HG03442 (cell line): ENCODE results near the gene PLBD1.

Experiments
- ATAC-seq: cut with Tn5 transposase; IDR thresholded peaks from one replicate; pipeline ENCODE4 v1.9.1; 2021; ENCODE audit warnings: mild to moderate bottlenecking, moderate library complexity; ENCODE audit not compliant: unreplicated experiment

PLBD1 gene, protein sequence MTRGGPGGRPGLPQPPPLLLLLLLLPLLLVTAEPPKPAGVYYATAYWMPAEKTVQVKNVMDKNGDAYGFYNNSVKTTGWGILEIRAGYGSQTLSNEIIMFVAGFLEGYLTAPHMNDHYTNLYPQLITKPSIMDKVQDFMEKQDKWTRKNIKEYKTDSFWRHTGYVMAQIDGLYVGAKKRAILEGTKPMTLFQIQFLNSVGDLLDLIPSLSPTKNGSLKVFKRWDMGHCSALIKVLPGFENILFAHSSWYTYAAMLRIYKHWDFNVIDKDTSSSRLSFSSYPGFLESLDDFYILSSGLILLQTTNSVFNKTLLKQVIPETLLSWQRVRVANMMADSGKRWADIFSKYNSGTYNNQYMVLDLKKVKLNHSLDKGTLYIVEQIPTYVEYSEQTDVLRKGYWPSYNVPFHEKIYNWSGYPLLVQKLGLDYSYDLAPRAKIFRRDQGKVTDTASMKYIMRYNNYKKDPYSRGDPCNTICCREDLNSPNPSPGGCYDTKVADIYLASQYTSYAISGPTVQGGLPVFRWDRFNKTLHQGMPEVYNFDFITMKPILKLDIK

DNA sequence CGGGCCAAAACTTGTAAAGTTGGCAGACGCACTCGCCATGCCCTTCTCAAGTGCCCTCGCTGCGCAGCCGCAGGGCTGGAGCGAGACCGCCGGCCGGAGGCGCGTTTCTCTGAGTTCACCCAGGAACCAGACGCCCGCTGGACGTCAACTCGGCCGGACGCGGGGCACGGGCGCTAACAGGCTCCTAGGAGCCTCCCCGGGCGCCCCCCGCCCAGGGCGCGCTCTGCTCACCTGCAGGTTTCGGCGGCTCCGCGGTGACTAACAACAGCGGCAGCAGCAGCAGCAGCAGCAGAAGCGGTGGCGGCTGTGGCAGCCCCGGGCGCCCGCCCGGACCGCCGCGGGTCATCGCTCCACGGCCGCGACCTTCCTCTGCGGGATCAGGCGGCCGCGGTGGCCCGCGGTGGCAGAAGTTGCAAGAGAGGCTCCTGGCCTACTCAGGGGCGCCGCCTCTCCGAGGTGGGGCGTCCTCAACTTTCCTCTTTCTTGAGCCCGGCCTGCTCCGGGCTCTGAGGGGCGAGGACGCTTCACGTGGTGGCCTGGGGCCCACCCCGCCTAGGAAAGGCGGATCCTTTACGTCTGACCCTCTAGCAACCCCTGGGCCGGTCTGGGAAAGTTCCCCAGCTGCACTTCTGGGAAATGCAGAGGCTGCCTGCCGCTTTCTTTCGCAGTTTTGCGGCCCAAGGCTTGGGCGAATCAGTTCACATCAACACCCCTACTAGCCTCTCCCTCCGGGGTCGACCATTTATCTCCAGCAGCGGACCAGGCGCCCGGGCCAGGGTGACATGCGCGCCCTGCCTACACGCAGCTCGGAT, at the start of gene PLBD1:
TSS of gene PLBD1 (minus strand) at position 533 of the 812 bp plus-strand sequence. CDS start at position 346, 187 bp downstream.
- peak; percentile 54 for ATAC-seq

DNA sequence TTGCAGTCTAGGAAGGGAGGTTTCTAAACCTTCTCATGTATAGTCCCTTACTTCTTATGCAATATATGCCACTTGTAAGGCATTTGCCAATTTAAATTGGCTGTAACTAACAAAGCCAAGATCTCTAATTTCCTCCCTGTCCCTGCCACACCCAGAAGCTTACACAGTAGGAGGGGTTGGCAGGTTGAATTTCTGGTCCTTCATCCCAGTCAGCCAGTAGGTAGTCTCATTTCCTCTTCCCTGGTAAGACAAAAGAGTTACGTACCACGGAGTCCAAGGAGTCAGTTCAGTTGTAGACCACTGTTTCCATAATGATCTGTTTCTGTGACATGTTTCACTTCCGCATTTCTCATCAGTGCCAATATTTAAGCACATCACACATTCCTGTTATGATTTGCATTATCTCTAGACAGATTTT, 47.0 kb upstream of the PLBD1 start:
- peak; percentile 53 for ATAC-seq

DNA sequence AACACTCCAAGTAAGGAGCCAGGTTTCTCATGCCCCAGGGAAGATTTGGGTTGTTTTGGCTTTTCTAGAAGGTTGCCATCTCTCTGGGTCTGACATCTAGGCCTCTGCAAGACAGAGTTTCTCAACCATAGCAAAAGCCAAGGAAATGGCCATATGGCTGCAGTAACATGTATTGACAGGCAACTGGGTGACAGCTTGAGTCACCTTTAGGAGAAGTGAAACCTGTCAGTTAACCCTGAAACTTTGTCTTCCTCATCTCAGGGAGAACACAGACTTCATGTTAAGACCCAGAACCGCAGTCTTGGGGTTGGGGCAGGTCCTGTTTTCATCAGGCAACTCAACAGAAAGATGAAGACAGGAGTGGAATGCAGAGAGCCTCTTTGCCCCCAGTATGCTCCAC, 46.0 kb upstream of the PLBD1 start:
- peak; percentile 96 for ATAC-seq

DNA sequence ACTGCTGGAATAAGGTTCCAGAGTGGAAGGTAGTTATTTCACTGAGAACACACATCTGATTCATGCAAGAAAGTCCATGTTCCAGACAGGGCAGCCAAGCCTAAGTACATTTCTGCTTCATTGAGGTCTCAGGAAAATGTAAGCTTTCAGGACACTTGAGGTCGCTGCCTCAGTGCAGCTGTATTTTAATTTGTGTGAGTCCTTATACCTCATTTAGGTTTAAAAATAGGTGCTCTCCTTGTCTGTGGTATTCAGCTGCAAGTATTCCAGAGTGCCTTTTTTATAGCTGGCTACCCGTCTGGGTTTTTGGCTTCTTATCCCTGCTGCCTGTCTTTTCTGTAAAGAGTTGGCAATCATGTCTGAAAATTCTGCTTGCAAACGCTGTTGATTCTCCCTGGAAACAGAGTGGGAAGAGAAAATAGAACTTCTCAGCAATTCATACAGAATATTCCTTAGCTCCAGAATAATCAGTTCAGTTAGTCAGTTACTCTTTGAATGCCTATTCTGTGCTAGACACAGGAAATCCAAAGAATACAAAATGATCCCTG, 45.3 kb upstream of the PLBD1 start:
- no peak for ATAC-seq

DNA sequence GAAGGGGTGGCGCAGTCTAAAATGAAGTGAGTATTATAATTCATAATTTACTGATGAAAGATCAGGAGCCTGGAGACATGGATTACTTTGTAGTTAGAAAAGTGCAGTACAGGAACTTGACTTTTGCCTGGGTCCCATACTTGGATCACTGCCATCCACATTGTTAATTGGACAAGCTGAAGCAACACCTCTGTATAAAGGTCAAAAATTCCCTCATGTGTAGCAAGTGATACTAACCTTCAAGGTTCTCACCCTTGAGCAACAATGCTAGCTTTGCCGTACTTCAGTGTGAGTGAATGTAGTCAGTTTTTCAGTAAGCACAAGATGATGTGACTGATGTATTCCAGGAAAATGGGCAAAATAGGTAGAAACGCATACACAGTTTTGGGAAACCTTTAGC, 44.6 kb upstream of the PLBD1 start:
- no peak for ATAC-seq

DNA sequence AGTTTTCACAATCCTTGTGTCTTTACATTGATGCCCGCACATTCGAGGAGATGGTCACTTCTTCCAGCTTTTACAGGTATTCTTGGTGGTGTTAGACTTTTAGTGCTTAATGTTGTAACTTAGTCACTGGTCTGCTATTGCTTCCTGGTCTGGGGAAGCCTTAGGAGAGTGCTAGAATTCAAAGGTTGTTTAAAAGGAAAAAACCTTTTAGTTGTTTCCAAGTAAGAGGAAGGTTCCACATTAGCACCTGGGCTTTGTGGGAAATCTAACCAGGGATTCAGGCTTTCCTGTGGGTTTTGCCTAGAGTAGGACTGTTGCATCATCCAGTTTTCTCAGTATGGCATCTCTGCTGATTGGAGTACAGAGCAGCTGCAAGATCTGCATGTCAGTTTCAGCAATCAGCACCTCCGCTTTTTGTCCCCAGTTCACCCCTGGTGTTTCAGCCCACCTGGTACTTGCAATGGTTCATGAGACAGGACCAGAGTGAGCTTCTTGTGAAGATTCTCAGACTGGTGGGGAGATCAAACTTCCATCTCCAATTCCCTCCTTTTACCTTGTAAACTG, 44.0 kb upstream of the PLBD1 start:
- ATAC-seq, result no peak

DNA sequence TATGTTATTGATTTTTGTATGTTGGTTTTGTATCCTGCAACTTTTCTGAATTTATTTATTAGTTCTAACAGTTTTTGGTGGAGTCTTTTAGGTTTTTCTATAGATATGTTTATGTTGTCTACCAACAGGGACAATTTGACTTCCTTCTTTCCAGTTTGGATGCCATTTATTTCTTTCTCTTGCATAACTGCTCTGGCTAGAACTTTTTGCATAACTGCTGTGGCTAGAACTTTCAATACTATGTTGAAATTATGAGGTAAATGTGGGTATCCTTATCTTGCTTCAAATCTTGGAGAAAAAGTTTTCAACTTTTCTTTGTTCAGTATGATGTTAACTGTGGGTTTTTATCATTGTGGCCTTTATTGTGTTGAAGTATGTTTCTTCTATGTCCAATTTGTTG, 39.9 kb upstream of the PLBD1 start:
- no peak for ATAC-seq

DNA sequence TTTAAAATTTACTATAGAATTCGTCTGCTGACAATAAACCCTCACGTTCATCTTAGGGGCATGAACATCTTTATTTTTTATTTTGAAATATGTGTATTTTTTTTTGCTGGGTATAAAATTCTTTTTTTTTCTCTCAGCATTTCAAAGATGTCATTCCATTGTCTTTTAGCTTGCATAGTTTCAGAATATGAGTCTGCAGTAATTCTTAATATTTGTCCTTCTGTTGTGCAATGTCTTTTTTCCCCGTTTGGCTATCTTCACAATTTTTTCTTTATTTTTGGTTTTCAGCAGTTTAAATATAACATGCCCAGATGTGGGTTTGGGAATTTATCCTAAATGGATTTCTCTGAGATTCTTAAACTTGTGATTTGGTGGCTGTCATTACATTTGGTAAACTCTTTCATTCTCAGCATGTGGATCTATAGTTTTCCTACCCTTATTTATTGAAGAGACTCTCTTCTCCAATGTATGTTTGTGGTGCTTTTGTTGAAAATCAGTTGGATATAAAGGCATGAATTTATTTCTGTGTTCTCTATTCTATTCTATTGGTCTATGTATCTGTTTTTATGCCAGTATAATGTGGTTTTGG, 37.8 kb upstream of the PLBD1 start:
- no peak for ATAC-seq

DNA sequence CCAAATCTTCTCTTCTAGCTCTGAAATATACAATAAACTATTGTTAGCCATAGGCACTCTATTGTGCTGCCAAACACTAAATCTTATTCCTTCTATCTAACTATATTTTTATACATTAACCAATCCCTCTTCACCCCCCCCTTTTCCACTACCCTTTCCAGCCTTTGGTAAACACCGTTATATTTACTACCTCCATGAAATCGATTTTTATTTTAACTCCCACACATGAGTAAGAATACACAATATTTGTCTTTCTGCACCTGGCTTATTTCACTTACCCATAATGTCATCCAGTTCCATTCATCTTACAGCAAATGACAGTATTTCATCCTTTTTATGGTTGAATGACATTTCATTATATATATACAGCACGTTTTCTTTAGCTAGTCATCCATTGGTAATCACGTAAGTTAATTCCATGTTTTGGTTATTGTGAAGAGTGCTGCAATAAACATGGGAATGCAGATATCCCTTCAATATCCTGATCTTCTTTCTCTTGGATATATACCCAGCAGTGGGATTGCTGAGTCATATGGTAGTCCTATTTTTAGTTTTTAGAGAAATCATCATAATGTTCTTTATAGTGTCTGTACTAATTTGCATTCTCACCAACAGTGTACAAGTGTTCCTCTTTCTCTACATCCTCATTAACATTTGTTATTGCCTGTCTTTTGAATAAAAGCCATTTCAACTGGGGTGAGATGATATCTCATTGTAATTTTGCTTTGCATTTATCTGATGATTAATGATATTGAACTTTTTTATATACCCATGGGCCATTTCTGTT, 34.2 kb upstream of the PLBD1 start:
- no peak for ATAC-seq

DNA sequence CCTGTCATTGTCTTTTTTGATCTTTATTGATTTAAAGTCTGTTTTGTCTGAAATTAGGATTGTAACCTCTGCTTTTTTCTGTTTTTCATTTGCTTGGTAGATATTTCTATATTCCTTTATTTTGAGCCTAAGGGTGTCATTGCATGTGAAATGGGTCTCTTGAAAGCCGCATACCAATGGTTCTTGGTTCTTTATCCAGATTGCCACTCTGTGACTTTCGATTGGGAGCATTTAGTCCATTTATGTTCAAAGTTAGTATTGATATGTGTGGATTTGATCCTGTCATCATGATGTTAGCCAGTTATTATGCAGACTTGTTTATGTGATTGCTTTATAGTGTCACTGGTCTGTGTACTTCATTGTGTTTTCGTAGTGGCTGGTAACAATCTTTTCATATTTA, 29.8 kb upstream of the PLBD1 start:
- ATAC-seq, result no peak

DNA sequence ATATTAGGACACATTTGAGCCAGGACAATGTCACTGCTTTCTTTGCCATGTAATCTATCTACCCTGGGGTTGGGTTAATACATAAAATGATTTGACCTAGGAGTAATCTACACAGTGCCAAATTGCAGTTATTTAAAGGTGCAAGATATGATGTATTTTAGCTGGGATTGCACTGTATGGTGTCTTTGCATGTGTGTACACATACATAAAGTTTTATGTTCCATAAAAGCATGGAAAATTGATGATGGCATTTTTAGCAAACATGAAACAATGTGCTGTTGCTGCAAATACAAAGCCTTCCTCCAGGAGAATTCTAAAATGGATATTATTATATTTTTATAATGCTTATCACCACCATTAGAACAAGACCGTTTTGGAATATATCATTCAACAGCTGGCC, 24.0 kb upstream of the PLBD1 start:
- ATAC-seq, result no peak

DNA sequence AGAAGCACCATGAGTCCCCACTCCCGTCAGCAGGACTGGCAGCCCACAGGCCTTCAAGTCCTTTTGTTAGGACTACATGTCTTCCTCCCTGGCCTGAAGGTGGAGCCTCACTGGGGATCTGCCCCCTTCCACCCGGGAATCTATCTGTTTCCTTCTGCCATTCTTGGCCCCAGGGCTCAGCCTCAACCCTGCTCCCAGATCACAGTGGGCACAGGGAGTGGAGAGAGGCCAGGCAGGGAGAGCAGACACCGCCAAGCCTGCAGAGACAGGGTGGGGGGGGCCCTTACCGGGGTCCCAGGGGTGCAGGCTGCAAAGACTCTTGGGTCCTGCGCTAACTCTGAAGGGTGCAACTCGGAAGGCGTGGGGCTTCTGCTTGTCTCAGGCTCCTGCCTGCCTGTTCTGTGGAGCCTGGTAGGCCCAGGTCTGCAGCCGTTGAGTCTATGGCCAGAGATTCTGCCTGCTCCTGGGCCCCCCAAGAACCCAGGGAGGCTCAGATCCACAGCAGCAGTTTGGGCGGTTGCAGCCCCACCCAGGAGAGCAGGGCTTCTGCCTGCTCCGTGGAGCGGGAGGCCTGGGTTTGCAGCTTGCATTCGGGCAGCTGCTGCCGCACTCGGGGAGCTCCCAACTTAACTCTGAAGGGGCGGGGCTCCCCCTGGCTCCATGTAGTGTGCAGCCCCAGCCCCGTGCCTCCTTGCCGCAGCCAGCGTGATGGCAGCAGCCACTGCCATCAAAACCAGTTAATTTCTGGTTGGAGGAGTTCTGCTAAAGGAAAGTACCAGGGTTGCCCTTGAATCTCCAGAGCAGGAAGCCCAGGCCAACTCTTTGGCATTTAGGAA, 21.7 kb upstream of the PLBD1 start:
- ATAC-seq, result no peak

DNA sequence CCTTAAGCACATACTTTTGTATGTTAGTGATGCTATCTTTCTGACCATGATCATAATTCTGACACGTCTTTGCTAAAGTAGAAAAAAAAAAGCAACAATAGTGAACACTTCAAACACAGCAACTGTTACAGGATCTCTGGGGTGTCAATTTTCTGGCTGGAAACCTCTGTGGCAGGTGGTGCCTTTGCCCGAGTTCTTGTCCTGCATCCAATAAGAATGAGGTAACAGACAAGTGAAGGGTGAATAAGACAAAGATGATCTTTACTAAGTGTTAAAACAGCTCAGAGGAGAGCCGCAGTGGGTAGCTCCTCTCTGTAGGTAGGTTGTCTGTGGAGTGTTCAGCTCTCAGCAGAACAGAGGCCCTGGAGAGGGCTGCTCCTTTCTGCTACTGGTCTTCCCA, 20.9 kb upstream of the PLBD1 start:
- no peak for ATAC-seq

DNA sequence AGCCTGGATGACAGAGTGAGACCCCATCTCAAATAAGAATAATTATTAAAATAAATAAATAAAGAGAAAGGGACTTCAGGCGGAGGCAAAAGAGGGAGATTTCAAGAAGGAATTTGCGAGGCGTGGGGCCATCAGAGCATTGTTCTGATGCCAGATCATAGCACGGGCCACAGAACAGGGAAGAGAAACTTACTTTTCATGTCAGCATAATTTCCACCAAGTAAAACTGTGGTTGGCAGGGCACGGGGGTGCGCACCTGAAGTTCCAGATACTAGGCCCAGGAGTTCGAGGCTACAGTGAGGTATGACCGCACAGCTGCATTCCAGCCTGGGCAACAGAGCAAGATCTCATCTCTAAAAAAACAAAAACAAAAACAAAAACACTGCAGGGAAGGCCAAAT, 11.0 kb upstream of the PLBD1 start:
- ATAC-seq, result no peak

DNA sequence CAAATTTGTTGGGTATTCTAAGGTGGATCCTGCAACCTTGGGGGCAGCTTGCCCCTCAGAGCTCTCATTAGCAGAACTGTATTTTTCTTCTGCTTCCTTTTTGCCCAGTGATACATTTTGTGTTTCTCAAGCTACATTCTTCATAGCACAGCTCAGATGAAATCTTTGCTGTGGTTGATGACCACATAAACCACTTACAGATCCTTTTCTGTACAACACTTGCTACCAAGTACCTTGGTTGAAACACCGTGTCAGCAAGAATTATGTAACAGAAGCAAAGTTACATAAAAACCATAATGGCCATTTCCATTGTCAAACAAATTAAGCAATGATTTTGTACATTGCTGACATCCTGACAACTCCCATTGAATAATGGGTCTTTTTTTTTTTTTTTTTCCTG, 9.7 kb upstream of the PLBD1 start:
- ATAC-seq, result peak; percentile 54

DNA sequence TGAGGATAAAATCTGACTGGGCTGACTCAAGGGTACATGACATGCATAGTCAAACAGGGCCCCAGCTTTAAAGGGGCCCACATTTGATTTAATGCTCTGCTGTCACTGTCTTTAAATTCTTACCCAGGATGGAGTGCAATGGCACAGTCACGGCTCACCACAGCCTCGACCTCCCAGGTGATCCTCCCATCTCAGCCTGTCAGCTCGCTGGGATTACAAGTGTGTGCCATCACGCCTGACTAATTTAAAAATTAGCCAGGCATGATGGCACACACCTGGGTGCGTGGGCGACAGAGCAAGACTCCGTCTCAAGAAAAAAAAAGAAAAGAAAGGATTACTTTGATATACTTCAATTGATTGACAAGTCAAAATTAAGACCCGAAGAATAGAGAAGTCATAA, 9.2 kb upstream of the PLBD1 start:
- ATAC-seq, result no peak

DNA sequence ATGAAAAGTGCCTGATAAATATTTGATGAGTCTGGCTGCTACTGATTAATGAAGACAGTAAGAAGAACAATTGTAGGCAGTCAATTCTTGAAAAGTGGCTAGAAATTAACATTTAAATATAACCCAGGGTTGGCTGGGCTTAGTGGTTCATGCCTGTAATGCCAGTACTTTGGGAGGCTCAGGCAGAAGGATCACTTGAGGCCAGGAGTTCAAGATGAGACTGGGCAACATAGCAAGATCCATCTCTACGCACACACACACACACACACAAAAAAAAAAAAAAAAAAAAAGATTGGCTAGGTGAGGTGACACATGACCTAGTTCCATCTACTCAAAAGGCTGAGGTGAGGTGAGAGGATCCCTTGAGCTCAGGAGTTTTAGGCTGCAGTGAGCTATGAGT, 7.9 kb upstream of the PLBD1 start:
- no peak for ATAC-seq

DNA sequence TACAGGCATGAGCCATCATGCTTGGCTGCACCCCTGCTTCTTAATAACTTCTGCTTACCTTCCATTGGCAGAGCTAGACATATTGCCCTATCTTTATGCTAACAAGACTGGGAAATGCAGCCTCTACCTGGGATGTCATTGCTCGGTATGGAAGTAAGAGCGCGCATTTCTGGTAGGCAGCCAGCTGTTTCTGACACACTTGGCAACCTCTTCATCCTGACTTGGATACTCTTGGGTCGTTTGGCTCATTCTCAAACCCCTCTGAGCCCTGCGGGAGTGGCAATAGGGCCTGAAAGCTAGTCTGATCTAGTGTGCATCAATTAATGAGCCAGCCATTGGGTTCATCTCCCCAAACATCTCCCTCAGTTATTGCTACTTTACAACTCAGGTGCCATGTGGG, 5.4 kb upstream of the PLBD1 start:
- no peak for ATAC-seq

DNA sequence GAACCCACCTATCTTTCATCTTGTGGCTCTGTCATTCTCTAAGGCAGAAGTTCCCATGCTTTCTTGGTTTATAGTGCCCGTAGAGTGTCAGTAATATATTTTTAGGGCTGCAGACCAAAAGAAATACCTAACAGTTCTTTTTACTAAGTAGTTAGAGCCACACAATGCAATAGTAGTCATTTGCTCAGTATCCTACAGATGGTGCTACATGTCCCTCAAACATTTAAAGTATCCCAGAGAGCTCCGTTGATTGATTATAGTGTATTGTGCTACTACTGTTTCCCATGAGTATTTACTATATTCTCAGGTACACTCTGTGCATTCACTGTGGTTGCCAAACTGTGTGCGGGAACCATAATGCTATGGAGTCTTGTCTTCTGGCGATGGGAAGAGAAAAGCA, 4.7 kb upstream of the PLBD1 start:
- ATAC-seq, result no peak
